GM19023 (cell line): ENCODE results near the gene TPCN2.

Experiments used
- ATAC-seq: cut with Tn5 transposase; IDR thresholded peaks from one replicate; pipeline ENCODE4 v1.9.1; 2021; ENCODE audit warnings: mild to moderate bottlenecking, moderate library complexity; ENCODE audit not compliant: unreplicated experiment

Gene TPCN2

GRCh38 chr11:69055598-69056516 is 7.1 kb downstream of the TPCN2 start:
- ATAC-seq, result peak; percentile 76

GRCh38 chr11:69057236-69057635 is 8.5 kb downstream of the TPCN2 start:
- no peak for ATAC-seq

GRCh38 chr11:69057801-69058200 is 9.1 kb downstream of the TPCN2 start:
- no peak for ATAC-seq

DNA sequence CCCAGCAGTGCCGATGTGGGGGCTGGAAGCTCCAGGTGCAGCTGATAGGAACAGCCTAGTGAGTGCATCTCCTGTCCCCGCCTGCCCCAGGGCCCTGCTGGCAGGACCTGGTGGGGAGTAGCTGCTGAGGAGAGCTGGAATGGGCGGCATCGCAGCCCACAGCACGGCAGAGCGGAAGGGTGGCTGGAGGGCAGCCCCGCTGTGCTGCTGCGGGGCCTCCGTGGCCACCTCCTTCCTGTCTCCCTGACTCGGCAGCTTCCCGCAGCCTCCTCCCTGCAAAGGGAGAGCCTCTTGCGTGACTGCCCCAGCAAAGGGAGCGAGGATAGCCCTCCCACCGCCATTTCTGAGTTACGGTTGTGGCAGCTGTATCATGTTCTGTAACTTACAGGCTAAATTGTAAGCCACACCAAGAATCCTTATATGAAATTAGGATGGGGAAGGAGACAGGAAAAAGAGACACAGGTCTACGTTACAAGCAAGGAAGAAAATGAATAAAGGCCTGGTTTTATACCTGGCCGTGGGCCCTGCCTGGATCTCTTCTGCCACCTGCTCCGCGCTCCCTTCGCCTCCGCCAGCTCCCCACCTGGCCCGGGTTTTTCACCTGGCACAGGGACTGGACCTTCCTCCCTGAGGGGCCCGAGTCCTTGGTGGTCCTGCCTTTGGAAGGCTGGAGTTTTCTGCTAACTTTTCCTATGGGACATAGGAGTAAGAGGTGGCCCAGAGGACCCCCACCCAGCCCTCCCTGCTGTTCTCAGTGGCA is 10.0 kb downstream of the TPCN2 start:
- no peak for ATAC-seq

DNA sequence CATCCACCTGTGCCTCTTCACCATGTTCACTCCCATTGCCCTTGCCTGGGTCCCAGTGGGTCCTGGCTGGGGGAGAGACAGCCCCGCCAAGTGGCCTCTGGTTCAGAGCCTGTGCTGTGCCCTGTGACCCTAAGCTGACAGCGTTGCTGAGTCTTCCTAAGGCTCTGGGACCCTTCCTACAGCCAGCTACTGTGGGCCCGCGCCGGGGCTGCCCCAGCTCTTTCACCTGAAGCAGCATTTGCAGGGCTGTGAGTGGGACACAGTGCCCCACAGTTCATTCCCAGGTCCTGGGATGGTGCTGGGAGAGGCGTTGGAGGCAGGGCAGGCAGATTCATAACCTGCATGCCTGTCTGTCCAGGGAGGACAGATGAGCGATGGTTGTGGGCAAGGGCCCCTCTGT is 10.7 kb downstream of the TPCN2 start:
- ATAC-seq, result no peak

DNA sequence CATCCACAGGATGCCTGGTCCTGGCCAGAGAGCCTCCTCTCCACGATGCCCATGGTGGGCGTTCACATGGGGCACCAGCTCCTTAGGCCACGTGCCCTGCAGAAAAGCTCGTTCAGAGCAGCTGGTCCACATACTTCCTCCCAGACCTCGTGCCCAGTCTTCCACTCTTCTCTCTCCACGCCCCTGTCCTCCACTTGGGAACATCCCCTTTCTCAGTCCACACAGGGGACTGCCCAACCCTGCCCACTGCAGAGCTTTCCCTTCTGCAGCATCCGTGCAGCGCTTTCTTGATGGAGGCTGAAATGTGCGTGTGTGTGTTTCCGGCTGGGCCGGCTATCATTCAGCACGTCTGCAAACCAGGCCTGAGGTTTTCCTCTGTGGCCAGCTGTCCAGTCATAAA is 11.3 kb downstream of the TPCN2 start:
- no peak for ATAC-seq

DNA sequence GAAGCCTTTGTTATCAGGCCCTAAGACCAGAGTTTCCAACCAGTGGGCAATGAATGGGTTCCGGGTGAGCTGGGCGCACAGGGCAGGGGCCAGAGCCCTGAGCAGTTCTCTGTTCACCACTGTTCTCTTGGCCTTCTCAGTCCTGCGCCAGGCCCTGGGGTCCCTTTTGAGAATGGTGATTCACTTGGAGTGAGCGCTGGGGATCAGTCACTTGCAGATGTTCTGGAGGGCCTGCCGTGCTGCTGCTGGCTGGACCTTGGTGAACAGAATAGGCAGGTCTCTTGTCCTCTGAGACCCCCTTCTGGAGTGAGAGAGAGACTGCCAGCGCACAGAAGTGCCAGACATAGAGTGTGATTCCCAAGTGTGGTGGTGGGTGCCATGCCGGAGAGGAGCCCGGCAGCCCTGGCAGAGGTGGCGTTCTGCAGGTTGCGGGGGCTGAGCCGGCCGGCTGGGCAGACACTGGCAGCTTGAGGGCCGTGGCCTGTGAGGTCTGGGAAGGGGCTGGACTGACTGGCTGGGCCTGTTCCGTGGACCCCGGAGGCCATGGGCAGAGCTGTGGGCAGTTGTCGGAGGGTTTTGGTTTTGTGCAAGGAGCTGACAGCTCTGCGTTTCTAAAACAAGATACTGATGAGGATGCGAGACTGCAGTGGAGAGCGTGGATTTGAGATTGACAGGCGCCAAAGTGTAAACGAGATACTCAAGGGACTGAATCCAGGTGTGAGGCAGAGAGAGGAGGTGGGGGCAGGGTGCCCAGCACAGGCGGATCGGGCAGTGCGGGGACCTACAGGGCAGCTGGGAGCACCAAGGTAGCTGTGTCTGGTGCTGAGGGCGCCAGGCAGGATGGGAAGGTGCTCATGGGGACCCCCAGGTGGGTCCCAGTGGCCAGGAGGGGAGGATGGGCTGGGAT is 12.3 kb downstream of the TPCN2 start:
- no peak for ATAC-seq

DNA sequence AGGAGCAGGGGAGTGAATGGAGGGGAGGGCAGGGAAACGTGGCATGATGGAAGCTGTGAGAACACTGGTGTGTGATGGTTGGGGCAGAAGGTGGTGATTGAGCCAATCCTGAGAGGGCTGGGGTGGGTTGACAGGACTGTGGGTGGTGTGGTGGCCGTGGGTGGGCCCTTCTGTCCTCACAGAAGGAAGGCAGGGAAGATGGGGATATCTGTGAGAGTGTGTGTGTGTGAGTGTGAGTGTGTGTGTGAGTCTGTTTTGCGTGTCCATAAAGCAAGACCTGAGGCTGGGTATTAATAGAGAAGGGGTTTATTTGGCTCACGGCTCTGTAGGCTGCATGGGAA is 13.0 kb downstream of the TPCN2 start:
- ATAC-seq, result no peak

- ATAC-seq, result no peak
Observed at GRCh38 chr11:69062169-69062855, 13.6 kb downstream of the TPCN2 start.

- no peak for ATAC-seq
Observed at GRCh38 chr11:69062873-69063651, 14.3 kb downstream of the TPCN2 start.

- ATAC-seq, result no peak
Observed at GRCh38 chr11:69063652-69064260, 15.0 kb downstream of the TPCN2 start.

- no peak for ATAC-seq
Observed at GRCh38 chr11:69064394-69064957, 15.7 kb downstream of the TPCN2 start.

GRCh38 chr11:69065147-69065710 is 16.5 kb downstream of the TPCN2 start:
- ATAC-seq, result no peak

GRCh38 chr11:69066122-69067112 is 17.7 kb downstream of the TPCN2 start:
- no peak for ATAC-seq

DNA sequence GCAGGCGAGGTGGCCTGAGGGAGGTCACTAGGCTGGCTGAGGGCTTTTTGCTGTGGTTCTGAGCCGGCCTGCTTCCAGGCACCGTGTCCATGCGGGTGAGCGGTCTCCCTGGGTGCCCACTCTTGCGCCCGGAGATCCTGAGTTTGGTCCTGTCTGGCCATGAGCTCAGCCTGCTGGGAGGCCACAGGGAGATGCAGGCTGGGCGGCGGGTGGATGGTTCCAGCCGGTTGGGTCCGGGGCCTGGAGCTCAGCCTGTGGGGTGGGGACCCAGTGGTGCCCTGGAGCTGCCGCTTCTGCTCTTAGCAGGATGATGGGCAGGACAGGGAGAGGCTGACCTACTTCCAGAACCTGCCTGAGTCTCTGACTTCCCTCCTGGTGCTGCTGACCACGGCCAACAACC is 18.5 kb downstream of the TPCN2 start:
- ATAC-seq, result no peak

GRCh38 chr11:69071086-69071800 is 22.5 kb downstream of the TPCN2 start:
- no peak for ATAC-seq

- ATAC-seq, result no peak
Observed at GRCh38 chr11:69071956-69072355, 23.2 kb downstream of the TPCN2 start.
